Panc1 (cell line): ENCODE results near the gene MPPE1. TPM values are rescaled to one million over a fixed set of nuclear protein-coding genes. Genes with fewer than 3 reads are reported as not detected.

Experiments
- ATAC-seq: fragments of 200-7000 bp; cut with Tn5 transposase; 2 replicates; pipeline ENCODE4 v1.9.1; 2020; ENCODE audit warnings: mild to moderate bottlenecking, moderate library complexity
- BruUV-seq: library from RNA; stranded (reverse); fragments of 400-500 nt; replicated peaks from 2 replicates; lab custom pipeline; 2021; lab: Mats Ljungman, UMichigan
- CTCF ChIA-PET: fragments of 300-600 bp; sonication (Branson Sonifier 250); formaldehyde crosslinking; loops from one replicate; lab custom pipeline; 2022; ENCODE audit warnings: antibody characterized with exemption; lab: Charles Lee
- POLR2A ChIA-PET: fragments of 300-600 bp; sonication (Branson Sonifier 250); formaldehyde crosslinking; loops from one replicate; lab custom pipeline; 2022; ENCODE audit warnings: antibody characterized with exemption; lab: Charles Lee
- DNase-seq: peaks from one replicate; pipeline ENCODE4 v3.0.0-alpha.2; 2010; ENCODE audit warnings: low read depth, low spot score
- H3K27ac ChIP-seq: 2 replicates; pipeline ENCODE4 v1.5.1; 2011; ENCODE audit warnings: mild to moderate bottlenecking, low read length, inconsistent platforms
- H3K27me3 ChIP-seq: fragments of 200-500 bp; sonication (Bioruptor generic); 2 replicates; pipeline ENCODE4 v1.6.0; 2014; ENCODE audit warnings: low read length, inconsistent platforms; ENCODE audit not compliant: control insufficient read depth, insufficient read depth
- H3K36me3 ChIP-seq: fragments of 200-500 bp; sonication (Bioruptor generic); 2 replicates; pipeline ENCODE4 v1.5.1; 2014; ENCODE audit warnings: inconsistent platforms, mild to moderate bottlenecking, low read length, moderate library complexity; ENCODE audit not compliant: control insufficient read depth, insufficient read depth
- H3K4me1 ChIP-seq: 2 replicates; pipeline ENCODE4 v1.5.1; 2011; ENCODE audit warnings: inconsistent platforms, mild to moderate bottlenecking, low read length, moderate library complexity; ENCODE audit not compliant: control insufficient read depth, insufficient read depth
- H3K4me3 ChIP-seq, 2 experiments: 2 replicates each; pipeline ENCODE4 v1.5.1; 2011 to 2012; ENCODE audit warnings: low read depth in 2 of 2, low read length in 2 of 2, mild to moderate bottlenecking in 2 of 2, inconsistent platforms in 1 of 2, moderate library complexity in 1 of 2
- H3K9me3 ChIP-seq: fragments of 200-500 bp; sonication (Bioruptor generic); 2 replicates; pipeline ENCODE4 v1.5.1; 2014; ENCODE audit warnings: low read depth, mild to moderate bottlenecking, inconsistent platforms, low read length, moderate library complexity; ENCODE audit not compliant: control insufficient read depth, insufficient read depth
- CTCF ChIP-seq: fragments of 450-650 bp; IDR thresholded peaks from 2 replicates; pipeline ENCODE4 v1.5.1; 2017; ENCODE audit warnings: mild to moderate bottlenecking
- POLR2AphosphoS5 ChIP-seq: IDR thresholded peaks from 2 replicates; pipeline ENCODE4 v1.6.1; 2012; ENCODE audit warnings: mild to moderate bottlenecking, low read depth, low read length, moderate library complexity
- SIN3A ChIP-seq: IDR thresholded peaks from 2 replicates; pipeline ENCODE4 v1.6.1; 2012; ENCODE audit warnings: low read depth, mild to moderate bottlenecking, low read length, moderate library complexity, borderline replicate concordance; ENCODE audit not compliant: insufficient read depth
- TCF7L2 ChIP-seq: IDR thresholded peaks from 2 replicates; pipeline ENCODE4 v1.6.1; 2011; ENCODE audit warnings: mild to moderate bottlenecking, low read depth, low read length, inconsistent platforms
- in situ Hi-C: cut with HindIII; loops from 2 replicates; pipeline ENCODE4 v1.10.0; 2016; ENCODE audit warnings: low sequenced_read_pairs, low pct_unique_long_range_greater_than_20kb
- intact Hi-C: fragments of 100-400 bp; cut with micrococcal nuclease; formaldehyde crosslinking; loops from one replicate; pipeline ENCODE4 v1.10.0; 2022; ENCODE audit not compliant: unreplicated experiment
- total RNA-seq: library from RNA; stranded (reverse); gene quantifications from one replicate; pipeline ENCODE4 v1.2.1, GENCODE V29; 2021; ENCODE audit not compliant: unreplicated experiment
- TF ChIP-seq, protein P1 (sequence below), 2 experiments: IDR thresholded peaks; 2 replicates each; pipeline ENCODE4 v1.6.1; 2011 to 2012; ENCODE audit warnings: low read depth in 2 of 2, control low read depth in 1 of 2, low read length in 1 of 2, mild to moderate bottlenecking in 1 of 2, moderate library complexity in 1 of 2; ENCODE audit not compliant: insufficient read depth in 1 of 2

Gene MPPE1
- total RNA-seq, 1 experiment from 2014 or later, result 37.1 TPM

DNA sequence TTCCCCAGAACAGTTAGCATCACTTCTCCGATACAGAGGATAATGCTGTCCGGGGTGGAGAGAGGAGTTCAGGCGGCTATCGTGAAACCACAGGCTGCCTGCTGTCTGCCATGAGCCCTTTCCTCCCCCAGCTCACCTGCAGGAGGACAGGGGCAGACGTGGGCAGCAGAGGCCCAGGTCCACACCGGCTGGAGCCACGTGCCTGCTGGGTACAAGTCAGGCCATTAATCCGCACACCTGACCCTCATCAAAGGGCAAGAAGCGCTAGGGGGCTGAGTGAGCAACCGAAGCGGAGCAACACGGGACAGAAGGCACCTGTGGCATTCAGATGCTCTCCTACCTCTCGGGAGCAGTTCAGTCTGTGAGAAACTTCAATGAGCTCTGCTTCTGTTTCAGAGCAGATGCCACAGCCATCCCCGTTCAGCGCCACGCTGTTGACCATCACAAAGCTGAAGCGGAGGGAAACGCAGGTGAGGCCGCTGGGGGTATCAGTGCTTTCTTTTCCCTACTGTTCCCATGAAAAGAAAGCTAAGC lies 21.5 kb downstream of the MPPE1 start:
- Histone ChIP-seq H3K27me3 (no peaks in the 10 kb centered on the region), H3K4me1 (no peaks in the 10 kb centered on the region), H3K36me3 (0 out of 2 replicates have a peak, but pooled peaks cover 2% of the 10 kb centered on the region), H3K9me3 (no peaks in the 10 kb centered on the region), H3K4me3 (no peak overlapping the region), H3K27ac (no peak overlapping the region)
- POLR2A ChIA-PET, result no interaction called here
- in situ Hi-C loops (no loop called here), intact Hi-C loops (no loop called here)
- TF ChIP-seq CTCF (no peak), POLR2AphosphoS5 (no peak), SIN3A (no peak), TCF7L2 (no peak)
- TF ChIP-seq, protein P1, sequence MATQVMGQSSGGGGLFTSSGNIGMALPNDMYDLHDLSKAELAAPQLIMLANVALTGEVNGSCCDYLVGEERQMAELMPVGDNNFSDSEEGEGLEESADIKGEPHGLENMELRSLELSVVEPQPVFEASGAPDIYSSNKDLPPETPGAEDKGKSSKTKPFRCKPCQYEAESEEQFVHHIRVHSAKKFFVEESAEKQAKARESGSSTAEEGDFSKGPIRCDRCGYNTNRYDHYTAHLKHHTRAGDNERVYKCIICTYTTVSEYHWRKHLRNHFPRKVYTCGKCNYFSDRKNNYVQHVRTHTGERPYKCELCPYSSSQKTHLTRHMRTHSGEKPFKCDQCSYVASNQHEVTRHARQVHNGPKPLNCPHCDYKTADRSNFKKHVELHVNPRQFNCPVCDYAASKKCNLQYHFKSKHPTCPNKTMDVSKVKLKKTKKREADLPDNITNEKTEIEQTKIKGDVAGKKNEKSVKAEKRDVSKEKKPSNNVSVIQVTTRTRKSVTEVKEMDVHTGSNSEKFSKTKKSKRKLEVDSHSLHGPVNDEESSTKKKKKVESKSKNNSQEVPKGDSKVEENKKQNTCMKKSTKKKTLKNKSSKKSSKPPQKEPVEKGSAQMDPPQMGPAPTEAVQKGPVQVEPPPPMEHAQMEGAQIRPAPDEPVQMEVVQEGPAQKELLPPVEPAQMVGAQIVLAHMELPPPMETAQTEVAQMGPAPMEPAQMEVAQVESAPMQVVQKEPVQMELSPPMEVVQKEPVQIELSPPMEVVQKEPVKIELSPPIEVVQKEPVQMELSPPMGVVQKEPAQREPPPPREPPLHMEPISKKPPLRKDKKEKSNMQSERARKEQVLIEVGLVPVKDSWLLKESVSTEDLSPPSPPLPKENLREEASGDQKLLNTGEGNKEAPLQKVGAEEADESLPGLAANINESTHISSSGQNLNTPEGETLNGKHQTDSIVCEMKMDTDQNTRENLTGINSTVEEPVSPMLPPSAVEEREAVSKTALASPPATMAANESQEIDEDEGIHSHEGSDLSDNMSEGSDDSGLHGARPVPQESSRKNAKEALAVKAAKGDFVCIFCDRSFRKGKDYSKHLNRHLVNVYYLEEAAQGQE (IDR thresholded peaks at IDR 0.05; ENCODE audit: insufficient read depth in 1 of 2, low read depth in 2 of 2, low read length in 1 of 2), result no peak
- ATAC-seq (no peak), DNase-seq (no peak)
- no TSS peak for BruUV-seq
- CTCF ChIA-PET, result no interaction called here

GRCh38 chr18:11885278-11885947 lies 22.7 kb downstream of the MPPE1 start:
- BruUV-seq, result no TSS peak
- ChIA-PET CTCF (no interaction called here), POLR2A (no interaction called here)
- intact Hi-C loops, result no loop called here
- no peaks in the 10 kb centered on the region for H3K4me1 ChIP-seq
- H3K36me3 ChIP-seq, result no peaks in the 10 kb centered on the region
- H3K27me3 ChIP-seq, result no peaks in the 10 kb centered on the region
- ATAC-seq (no peak), DNase-seq (no peak)
- TF ChIP-seq POLR2AphosphoS5 (no peak), TCF7L2 (no peak), CTCF (no peak), SIN3A (no peak)
- TF ChIP-seq, protein P1 (IDR thresholded peaks at IDR 0.05; ENCODE audit: insufficient read depth in 1 of 2, low read depth in 2 of 2, low read length in 1 of 2), result no peak
- no peak overlapping the region for H3K4me3 ChIP-seq
- in situ Hi-C loops, result no loop called here
- H3K27ac ChIP-seq, result no peak overlapping the region
- H3K9me3 ChIP-seq, result no peaks in the 10 kb centered on the region
